Endometrium (tissue), 2 donors: ENCODE data around the gene YPEL4.

Experiments used
- FAIRE-seq: peaks from 2 replicates; lab custom pipeline; 2012; peaks lifted over from hg19 to GRCh38; lab: Jason Lieb, UNC
- donor health status: control.
- donor health status: control.

The YPEL4 gene

DNA sequence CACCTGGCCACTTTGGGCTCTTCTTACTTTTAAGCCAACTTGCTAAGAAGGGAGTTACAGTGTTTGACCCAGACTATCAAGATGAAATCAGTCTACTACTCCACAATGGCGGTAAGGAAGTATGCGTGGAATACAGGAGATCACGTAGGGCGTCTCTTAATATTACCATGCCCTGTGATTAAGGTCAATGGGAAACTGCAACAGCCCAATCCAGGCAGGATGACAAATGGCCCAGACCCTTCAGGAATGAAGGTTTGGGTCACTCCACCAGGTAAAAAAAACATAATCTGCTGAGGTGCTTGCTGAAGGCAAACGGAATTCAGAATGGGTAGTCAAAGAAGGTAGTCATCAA lies 1.0 kb upstream of the YPEL4 start:
- no peak for FAIRE-seq

DNA sequence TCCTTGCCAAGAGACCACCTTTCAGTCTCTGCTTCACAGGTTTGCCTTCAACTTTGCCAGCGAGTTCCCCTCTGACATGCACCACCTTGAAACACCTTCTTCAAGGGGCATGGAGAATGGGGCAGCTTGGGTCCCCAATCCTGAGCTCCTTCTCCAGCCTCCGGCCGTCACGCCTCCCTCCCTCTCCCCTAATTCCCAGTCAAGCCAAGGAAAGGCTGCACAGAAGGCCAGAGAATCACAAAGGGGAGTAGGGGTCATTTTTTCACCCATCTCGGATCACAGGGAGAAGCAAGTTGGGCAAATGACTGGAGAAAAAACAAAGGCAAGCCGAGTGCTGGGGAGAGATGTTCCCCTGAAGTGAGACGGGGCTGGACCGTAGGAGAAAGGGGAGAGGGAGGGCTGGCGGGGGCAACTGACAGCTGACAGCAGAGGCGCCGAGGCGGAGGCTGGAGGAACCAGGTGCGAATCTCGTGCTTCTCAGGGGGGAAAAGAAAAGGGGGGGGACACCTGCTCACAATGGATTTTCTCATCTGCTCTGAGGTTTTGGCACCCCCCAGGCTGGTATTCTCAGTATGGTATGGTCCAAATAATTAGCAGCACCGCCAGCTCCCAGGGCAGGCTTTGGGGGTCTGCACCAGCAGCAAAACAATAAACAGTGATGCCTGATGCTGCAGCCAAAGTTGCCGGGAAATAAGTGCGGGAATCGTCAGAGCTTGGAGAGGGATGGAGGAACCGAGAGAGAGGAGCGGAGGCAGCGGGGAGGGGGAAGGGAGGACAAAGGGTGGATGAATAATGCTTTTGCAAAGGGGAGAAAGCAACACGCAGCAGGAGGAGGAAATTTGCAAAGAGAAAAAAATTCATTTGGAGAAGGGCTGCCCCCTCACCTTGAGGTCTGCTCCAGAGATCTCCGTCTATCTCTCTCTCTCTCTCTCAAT lies 644 bp downstream of the YPEL4 start:
- no peak for FAIRE-seq

GRCh38 chr11:57647960-57648800 lies 1.5 kb downstream of the YPEL4 start:
- FAIRE-seq = no peak

- no peak for FAIRE-seq
Observed at GRCh38 chr11:57647372-57647771, 2.3 kb downstream of the YPEL4 start.

DNA sequence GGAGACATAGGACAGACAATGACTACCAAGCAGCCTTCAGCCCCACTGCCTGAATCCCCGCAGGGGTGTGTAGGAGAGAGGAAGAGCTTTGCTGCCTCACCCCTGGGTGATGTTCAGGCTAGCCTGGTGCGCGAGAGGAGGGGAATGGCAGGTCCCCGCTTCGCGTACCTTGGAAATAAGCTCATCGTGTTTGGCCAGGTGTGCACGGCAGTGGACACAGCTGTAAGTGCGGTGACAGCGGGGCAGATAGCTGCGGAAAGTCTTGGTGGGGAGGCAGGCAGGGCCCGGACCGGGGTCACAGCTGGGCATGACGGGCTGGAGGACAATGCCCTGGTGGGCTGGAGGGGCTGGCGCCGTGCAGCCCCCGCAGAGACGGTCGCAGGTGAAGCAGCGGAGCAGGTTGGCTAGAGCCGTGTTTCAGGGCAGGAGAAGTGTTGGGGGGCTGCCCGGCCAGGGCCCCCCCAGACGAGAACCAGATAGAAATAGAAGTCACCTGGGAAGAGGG lies 2.9 kb downstream of the YPEL4 start:
- no peak for FAIRE-seq

DNA sequence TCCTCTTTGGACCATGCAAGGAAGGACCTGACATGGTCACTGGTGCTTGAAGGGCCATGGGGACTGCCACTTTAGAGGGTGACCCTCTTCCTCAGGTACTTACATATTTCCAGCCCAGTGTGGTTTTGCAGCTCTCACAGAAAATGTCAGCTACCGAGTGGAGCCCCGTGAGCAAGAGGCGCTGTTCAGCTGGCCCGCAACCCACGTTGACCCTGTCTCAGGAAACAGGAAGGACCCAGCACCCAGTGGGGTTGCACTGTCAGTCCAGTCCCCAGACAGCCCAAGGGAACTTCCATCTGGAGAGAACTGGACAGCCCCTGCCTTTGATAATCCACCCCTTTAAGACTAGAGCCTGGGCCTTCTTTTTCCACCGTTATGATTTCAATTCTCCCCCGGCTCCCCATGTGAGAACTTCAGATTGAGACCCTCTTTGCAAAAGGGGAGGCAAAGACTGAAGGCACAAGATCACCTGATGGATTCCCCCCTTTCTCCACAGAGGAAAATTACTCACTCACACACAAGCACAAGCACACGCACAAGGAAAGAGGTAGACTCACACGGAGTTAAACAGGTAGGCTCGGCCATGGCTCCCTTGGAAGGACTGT lies 3.4 kb downstream of the YPEL4 start:
- FAIRE-seq = no peak

DNA sequence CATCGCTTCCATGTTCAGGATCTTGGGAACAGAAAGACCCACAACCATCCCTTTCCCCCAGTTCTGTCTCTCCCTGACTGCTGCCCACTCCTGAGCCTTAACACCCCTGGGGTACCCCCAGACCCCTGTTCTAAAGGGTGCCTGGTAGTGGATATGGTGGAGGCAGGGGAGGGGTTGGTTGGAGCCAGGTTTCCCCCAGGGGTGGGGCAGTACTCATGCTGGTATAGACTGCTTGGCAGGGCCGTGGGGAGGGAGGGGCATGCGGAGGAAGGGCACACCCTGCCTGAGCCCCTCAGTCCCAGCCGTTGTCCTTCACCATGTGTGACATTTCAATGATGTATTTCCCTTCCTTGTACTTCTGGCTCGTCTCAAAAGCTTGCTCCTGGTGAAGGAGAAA lies 4.0 kb downstream of the YPEL4 start:
- FAIRE-seq = no peak

GRCh38 chr11:57644748-57645688 lies 4.7 kb downstream of the YPEL4 start:
- no peak for FAIRE-seq

- FAIRE-seq = no peak
Observed at GRCh38 chr11:57643802-57644201, 5.9 kb downstream of the YPEL4 start.

- peak; percentile 15 for FAIRE-seq
Observed at GRCh38 chr11:57641011-57641807, 8.5 kb downstream of the YPEL4 start.

- no peak for FAIRE-seq
Observed at GRCh38 chr11:57640068-57640800, 9.5 kb downstream of the YPEL4 start.

- no peak for FAIRE-seq
Observed at GRCh38 chr11:57639321-57640067, 10.2 kb downstream of the YPEL4 start.

DNA sequence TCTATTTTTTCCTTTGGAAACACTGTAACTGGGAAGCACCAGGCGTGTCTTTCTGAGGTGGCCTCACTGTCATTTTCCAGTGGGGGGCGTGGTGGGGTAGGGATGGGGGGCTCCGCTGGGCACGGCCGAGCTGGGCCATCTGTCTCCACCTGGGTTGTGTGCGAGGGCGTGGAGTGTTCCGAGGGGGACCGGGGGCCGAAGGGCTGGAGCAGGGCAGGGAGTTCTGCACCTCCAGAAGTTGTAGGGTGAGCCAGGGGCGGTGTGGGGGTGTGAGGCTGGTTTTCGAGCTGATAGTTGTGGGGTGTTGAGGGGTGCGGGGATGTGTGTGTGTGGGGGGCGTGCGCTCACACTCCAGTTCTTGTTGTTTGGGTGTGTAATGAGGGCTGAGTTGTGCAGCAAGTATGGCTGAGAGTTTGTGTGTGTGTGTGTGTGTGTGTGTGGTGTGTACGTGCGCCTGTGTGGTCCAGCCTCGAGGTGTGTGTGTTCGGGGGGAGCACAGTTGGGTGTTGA lies 10.8 kb downstream of the YPEL4 start:
- no peak for FAIRE-seq

GRCh38 chr11:57638005-57638781 lies 11.5 kb downstream of the YPEL4 start:
- no peak for FAIRE-seq

GRCh38 chr11:57637626-57638004 lies 12.1 kb downstream of the YPEL4 start:
- FAIRE-seq = no peak

DNA sequence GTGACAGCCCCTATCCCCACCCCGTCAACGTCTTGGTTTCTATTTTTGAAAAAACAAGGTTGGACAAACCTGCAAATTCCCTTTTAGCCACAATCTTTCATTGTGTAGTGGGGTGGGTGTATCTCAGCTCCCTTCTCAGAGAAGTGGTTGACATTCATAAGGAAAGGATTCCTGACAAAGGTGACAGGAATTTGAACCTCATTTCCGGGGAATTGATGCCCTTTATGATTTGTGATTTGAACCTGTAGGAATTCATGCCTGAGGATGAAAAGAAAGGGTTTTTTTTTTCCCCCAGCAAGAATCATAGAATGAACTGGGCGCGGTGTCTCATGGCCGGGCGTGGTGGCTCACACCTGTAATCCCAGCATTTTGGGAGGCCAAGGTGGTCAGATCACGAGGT lies 14.5 kb downstream of the YPEL4 start:
- no peak for FAIRE-seq

- FAIRE-seq = no peak
Observed at GRCh38 chr11:57634311-57634710, 15.4 kb downstream of the YPEL4 start.

DNA sequence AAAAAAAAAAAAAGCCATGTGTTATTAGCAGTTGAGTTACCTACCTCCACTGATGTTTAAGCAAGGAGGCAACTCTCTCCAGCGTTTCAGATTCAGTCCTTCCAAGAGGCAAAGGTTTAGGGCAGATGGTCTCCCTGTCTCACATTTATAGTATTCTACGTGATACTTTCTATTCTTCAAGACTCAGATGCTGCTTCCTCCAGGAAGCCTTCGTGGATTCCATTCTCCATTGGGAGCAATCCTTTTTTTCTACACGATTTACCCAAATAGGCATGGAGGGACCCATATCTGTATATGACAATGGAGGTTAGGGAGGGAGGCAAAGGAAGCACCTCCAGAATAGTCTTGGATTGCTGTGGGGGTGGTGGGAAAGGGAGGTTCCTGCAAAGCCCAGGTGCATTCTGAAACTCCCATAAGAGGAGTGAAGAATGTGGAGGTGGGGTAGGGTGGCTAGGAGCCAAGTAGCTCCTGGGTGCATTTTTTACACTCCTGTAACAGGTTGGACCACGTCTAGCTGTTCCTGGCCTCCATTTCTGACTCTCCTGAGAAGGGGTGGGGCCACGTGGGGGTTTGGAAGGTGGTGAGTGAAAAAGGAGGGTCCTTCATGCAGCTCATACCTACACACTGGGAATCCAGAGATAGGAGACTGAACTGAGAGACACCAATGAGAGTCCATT lies 16.2 kb downstream of the YPEL4 start:
- FAIRE-seq = no peak
